Fibroblast of lung (primary cell): ENCODE results near the gene CHRD.

Experiments used
- CTCF ChIP-seq, 2 donors: IDR thresholded peaks in 1 of 2; conservative IDR thresholded peaks in 1 of 2; 1 replicate in 1 of 2; 2 replicates in 1 of 2; pipeline ENCODE4 v1.5.1; 2011 to 2012; ENCODE audit warnings: low read length in 2 of 2, control low read depth in 1 of 2, inconsistent platforms in 1 of 2, low read depth in 1 of 2, mild to moderate bottlenecking in 1 of 2
- EZH2 ChIP-seq: IDR thresholded peaks from 2 replicates; pipeline ENCODE4 v1.5.1; 2012; ENCODE audit warnings: low read length, control low read depth, mild to moderate bottlenecking; ENCODE audit errors: missing control alignments

- TF ChIP-seq CTCF (conservative IDR thresholded peaks at IDR 0.05 in 1 of 2, IDR thresholded peaks at IDR 0.05 in 1 of 2; ENCODE audit: low read depth in 1 of 2, low read length in 2 of 2) (no peak), EZH2 (no peak)
These were observed 35.1 kb upstream of the CHRD start for GRCh38 chr3:184344579-184345316.
